ENCODE results near the gene ARHGAP11A.
"Not testable (repeated sequence)": the region's sequence is repeated elsewhere in the genome, so short reads cannot be mapped to it uniquely, and the experiment has no call there.

Gene ARHGAP11A

GRCh38 chr15:32614712-32615050 is 623 bp upstream of the ARHGAP11A start:
- peaks cover 40% of the 10 kb centered on the region for H3K79me2 ChIP-seq (ENCODE audit: insufficient read depth, low read length)
- peak overlapping the region; percentile 93 for H3K4me3 ChIP-seq (ENCODE audit: low read depth, low read length, poor library complexity, severe bottlenecking)
- not testable (repeated sequence) for H4K20me1 ChIP-seq (ENCODE audit: insufficient read depth, low read length); H2AFZ ChIP-seq (ENCODE audit: low read length); H3F3A ChIP-seq (ENCODE audit: insufficient read depth, low read length); H3K36me3 ChIP-seq (ENCODE audit: insufficient read depth, low read length); H3K9me3 ChIP-seq (ENCODE audit: low read length); H3K9me2 ChIP-seq (ENCODE audit: low read depth, low read length); H3K27me3 ChIP-seq (ENCODE audit: insufficient read depth, low read length)
- H3K27ac ChIP-seq (ENCODE audit: low read depth, low read length, poor library complexity, severe bottlenecking), result peak overlapping the region; percentile 76
- H3K4me1 ChIP-seq (ENCODE audit: insufficient read depth, low read length, severe bottlenecking), result peaks cover 20% of the 10 kb centered on the region
- H3K4me2 ChIP-seq (ENCODE audit: low read length), result peak overlapping the region; percentile 32
- H3K9ac ChIP-seq (ENCODE audit: low read length), result peak overlapping the region; percentile 52

- not testable (repeated sequence) for H2AFZ ChIP-seq (ENCODE audit: low read length)
- Histone ChIP-seq H3K27ac (ENCODE audit: low read depth, low read length, poor library complexity, severe bottlenecking) (peak overlapping the region; percentile 76), H3K79me2 (ENCODE audit: insufficient read depth, low read length) (peaks cover 45% of the 10 kb centered on the region)
These were observed 645 bp downstream of the ARHGAP11A start for GRCh38 chr15:32615871-32616426.

GRCh38 chr15:32636410-32636809 is 21.1 kb downstream of the ARHGAP11A start:
- H4K20me1 ChIP-seq (ENCODE audit: insufficient read depth, low read length), result no peaks in the 10 kb centered on the region
- no peak overlapping the region for H3K4me3 ChIP-seq (ENCODE audit: low read depth, low read length, poor library complexity, severe bottlenecking)
- no peaks in the 10 kb centered on the region for H3K9me3 ChIP-seq (ENCODE audit: low read length)
- H3K9me2 ChIP-seq (ENCODE audit: low read depth, low read length), result no peaks in the 10 kb centered on the region
- H3K79me2 ChIP-seq (ENCODE audit: insufficient read depth, low read length), result no peaks in the 10 kb centered on the region; the same call in 1 of the 2 replicates
- no peak overlapping the region for H3K4me2 ChIP-seq (ENCODE audit: low read length)
- H3K9ac ChIP-seq (ENCODE audit: low read length), result no peak overlapping the region
- no peaks in the 10 kb centered on the region for H3K27me3 ChIP-seq (ENCODE audit: insufficient read depth, low read length)
- H3K27ac ChIP-seq (ENCODE audit: low read depth, low read length, poor library complexity, severe bottlenecking), result peak overlapping the region; percentile 20
- H2AFZ ChIP-seq (ENCODE audit: low read length), result no peak overlapping the region
- H3K4me1 ChIP-seq (ENCODE audit: insufficient read depth, low read length, severe bottlenecking), result peaks cover 23% of the 10 kb centered on the region
- peaks cover 95% of the 10 kb centered on the region for H3K36me3 ChIP-seq (ENCODE audit: insufficient read depth, low read length)
- no peak for TF ChIP-seq EZH2 (IDR thresholded peaks at IDR 0.05; ENCODE audit: borderline replicate concordance, low read length)
- no peak for TF ChIP-seq CTCF (IDR thresholded peaks at IDR 0.05; ENCODE audit: low read length)
- no peaks in the 10 kb centered on the region for H3F3A ChIP-seq (ENCODE audit: insufficient read depth, low read length)

More at GRCh38 chr15:32615871-32616426, 645 bp downstream of the ARHGAP11A start:
- Histone ChIP-seq H3K4me2 (ENCODE audit: low read length) (peak overlapping the region; percentile 80), H3K9ac (ENCODE audit: low read length) (peak overlapping the region; percentile 99), H3K4me3 (ENCODE audit: low read depth, low read length, poor library complexity, severe bottlenecking) (peak overlapping the region; percentile 93), H3K4me1 (ENCODE audit: insufficient read depth, low read length, severe bottlenecking) (peaks cover 20% of the 10 kb centered on the region)
- H3K27me3 ChIP-seq (ENCODE audit: insufficient read depth, low read length); H3K9me3 ChIP-seq (ENCODE audit: low read length); H3K9me2 ChIP-seq (ENCODE audit: low read depth, low read length); H3K36me3 ChIP-seq (ENCODE audit: insufficient read depth, low read length); H3F3A ChIP-seq (ENCODE audit: insufficient read depth, low read length); H4K20me1 ChIP-seq (ENCODE audit: insufficient read depth, low read length): not testable (repeated sequence)

- Histone ChIP-seq H3K9ac (ENCODE audit: low read length) (no peak overlapping the region), H3K27me3 (ENCODE audit: insufficient read depth, low read length) (no peaks in the 10 kb centered on the region), H3K4me1 (ENCODE audit: insufficient read depth, low read length, severe bottlenecking) (peaks cover 23% of the 10 kb centered on the region), H3K36me3 (ENCODE audit: insufficient read depth, low read length) (peaks cover 89% of the 10 kb centered on the region), H2AFZ (ENCODE audit: low read length) (no peak overlapping the region), H3K4me3 (ENCODE audit: low read depth, low read length, poor library complexity, severe bottlenecking) (no peak overlapping the region), H3K9me3 (ENCODE audit: low read length) (no peaks in the 10 kb centered on the region), H3F3A (ENCODE audit: insufficient read depth, low read length) (no peaks in the 10 kb centered on the region), H4K20me1 (ENCODE audit: insufficient read depth, low read length) (no peaks in the 10 kb centered on the region), H3K79me2 (ENCODE audit: insufficient read depth, low read length) (no peaks in the 10 kb centered on the region; the same call in 1 of the 2 replicates), H3K27ac (ENCODE audit: low read depth, low read length, poor library complexity, severe bottlenecking) (peak overlapping the region; percentile 20), H3K9me2 (ENCODE audit: low read depth, low read length) (no peaks in the 10 kb centered on the region), H3K4me2 (ENCODE audit: low read length) (no peak overlapping the region)
- TF ChIP-seq EZH2 (IDR thresholded peaks at IDR 0.05; ENCODE audit: borderline replicate concordance, low read length) (no peak), CTCF (IDR thresholded peaks at IDR 0.05; ENCODE audit: low read length) (no peak)
These were observed 21.7 kb downstream of the ARHGAP11A start for GRCh38 chr15:32636908-32637567.
